Measurements from ENCODE around the gene HOXB1.

HOXB1 gene

DNA sequence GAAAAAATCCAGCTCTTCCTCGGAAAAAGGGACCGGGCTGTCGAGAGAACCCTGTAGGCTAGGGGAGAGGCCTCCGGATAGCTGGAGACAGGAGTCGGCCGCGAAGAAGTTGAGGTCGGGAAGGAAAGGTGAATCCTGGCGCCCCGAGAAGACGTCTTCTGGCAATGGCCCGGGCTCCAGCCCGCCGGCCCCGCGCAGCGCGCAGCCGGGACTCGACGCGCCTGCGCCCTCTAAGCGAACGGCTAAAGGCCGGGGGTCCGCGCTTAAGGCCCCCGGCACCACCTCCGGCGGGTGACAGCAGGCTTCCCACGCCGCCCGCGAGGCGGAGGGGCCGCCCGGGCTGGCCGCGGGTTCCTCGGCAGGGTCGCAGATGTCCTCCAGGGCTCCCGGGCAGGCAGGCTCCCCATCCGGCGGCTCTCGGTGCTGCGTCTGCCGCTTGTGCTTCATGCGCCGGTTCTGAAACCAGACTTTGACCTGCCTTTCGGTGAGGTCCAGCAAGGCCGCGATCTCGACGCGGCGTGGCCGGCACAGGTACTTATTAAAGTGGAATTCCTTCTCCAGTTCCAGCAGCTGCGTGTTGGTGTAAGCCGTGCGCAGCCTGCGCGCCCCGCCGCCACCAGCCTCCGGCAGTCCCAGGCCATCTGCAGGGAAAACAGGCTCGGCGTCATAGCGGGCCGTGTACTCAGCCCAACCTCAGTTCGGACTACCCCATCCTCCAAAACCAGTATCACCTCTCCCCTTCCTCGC lies 12.5 kb upstream of the HOXB1 start:
- Histone ChIP-seq H3K27me3 (peaks cover 100% of the 10 kb centered on the region), H3K9me3 (no peaks in the 10 kb centered on the region), H3K4me3 (ENCODE audit: low read depth in 1 of 2, low read length in 1 of 2) (no peak overlapping the region), H3K27ac (no peak overlapping the region), H3K36me3 (no peaks in the 10 kb centered on the region), H3K4me1 (ENCODE audit: control insufficient read depth in 1 of 2, insufficient read depth in 1 of 2, low read depth in 1 of 2, low read length in 1 of 2) (peaks cover 0 to 15% of the 10 kb centered on the region in 2 experiments)
- TF ChIP-seq, protein P1, sequence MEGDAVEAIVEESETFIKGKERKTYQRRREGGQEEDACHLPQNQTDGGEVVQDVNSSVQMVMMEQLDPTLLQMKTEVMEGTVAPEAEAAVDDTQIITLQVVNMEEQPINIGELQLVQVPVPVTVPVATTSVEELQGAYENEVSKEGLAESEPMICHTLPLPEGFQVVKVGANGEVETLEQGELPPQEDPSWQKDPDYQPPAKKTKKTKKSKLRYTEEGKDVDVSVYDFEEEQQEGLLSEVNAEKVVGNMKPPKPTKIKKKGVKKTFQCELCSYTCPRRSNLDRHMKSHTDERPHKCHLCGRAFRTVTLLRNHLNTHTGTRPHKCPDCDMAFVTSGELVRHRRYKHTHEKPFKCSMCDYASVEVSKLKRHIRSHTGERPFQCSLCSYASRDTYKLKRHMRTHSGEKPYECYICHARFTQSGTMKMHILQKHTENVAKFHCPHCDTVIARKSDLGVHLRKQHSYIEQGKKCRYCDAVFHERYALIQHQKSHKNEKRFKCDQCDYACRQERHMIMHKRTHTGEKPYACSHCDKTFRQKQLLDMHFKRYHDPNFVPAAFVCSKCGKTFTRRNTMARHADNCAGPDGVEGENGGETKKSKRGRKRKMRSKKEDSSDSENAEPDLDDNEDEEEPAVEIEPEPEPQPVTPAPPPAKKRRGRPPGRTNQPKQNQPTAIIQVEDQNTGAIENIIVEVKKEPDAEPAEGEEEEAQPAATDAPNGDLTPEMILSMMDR (IDR thresholded peaks at IDR 0.05), result no peak

DNA sequence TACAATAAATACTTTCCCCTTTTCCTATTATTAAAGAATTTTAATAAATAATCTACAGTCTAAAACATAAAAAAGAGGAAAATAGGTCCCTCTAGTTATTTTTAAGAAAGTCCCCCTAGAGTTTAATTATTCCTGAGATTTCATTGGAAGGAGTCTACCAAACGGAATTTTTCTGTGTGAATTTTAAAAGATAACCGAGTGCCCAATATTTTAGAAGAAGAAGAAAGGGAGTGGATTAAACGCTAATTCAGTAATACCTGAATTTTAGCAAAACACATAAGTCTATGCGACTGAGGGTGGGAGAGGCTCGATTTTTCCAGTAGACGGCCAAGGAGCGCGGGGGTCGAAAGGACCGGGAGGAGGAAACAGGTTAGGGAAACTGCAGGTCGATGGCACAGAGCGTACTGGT lies 11.9 kb upstream of the HOXB1 start:
- no peak overlapping the region for H3K4me3 ChIP-seq (ENCODE audit: low read depth in 1 of 2, low read length in 1 of 2)
- H3K4me1 ChIP-seq (ENCODE audit: control insufficient read depth in 1 of 2, insufficient read depth in 1 of 2, low read depth in 1 of 2, low read length in 1 of 2), result peaks cover 0 to 15% of the 10 kb centered on the region in 2 experiments
- H3K9me3 ChIP-seq, result no peaks in the 10 kb centered on the region
- H3K36me3 ChIP-seq, result no peaks in the 10 kb centered on the region
- peaks cover 100% of the 10 kb centered on the region for H3K27me3 ChIP-seq
- no peak overlapping the region for H3K27ac ChIP-seq
- TF ChIP-seq, protein P1 (IDR thresholded peaks at IDR 0.05), result no peak

DNA sequence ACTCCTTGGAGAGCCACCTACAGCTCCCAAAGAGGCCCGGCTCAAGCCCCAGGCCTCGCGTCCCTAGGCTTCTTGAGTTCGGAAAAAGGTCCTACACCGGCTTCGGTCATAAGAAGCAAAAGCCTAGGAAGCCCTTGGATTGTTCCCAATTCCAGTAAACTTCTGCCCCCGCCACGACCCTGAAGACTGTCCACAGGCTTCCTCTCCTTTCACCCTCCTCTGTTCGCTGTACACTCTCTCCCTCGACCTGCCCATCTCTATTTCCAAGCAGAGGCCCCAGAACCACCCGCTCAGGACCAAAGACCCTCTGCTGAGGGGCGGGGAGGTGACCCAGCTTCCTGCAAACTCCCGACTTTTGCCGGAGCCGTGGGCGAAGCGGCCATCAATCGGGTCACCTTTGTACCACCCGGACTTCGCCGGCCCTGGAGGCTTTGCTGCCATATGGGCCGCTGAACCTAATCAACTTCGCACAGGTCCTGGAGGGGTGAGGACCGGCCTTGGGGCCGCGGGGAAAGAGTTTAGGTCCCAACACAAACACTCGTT lies 11.4 kb upstream of the HOXB1 start:
- no peak overlapping the region for H3K27ac ChIP-seq
- peaks cover 100% of the 10 kb centered on the region for H3K27me3 ChIP-seq
- peaks cover 0 to 15% of the 10 kb centered on the region in 2 experiments for H3K4me1 ChIP-seq (ENCODE audit: control insufficient read depth in 1 of 2, insufficient read depth in 1 of 2, low read depth in 1 of 2, low read length in 1 of 2)
- no peak overlapping the region for H3K4me3 ChIP-seq (ENCODE audit: low read depth in 1 of 2, low read length in 1 of 2)
- H3K9me3 ChIP-seq, result no peaks in the 10 kb centered on the region
- TF ChIP-seq, protein P1 (IDR thresholded peaks at IDR 0.05), result no peak
- no peaks in the 10 kb centered on the region for H3K36me3 ChIP-seq

DNA sequence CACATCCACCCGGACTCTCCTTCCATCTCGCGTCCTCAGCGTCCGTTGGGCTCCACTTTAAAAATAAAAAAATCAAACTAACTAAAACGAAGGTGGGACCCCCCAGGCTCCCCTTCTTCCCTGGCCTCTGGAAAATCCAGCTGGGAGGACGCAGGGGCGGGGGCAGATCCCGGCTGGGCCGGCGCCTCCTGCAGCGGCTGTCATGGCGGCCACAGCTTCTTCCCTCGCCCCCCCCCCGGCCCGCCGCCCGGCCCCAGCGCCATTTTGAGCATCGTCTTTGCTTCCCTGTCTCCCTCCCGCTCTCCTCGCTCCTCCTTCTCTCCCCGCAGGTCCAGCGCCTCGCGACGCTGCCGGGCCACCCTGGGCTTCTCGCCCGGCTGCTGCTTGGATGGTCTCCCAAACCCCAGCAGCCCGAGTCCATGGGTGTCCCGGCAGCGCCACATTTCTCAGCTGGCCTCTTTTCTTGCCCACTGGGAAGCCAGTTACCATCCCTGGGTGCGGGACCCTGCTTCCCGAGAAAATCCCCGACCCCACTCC lies 10.8 kb upstream of the HOXB1 start:
- Histone ChIP-seq H3K27me3 (peaks cover 100% of the 10 kb centered on the region), H3K36me3 (no peaks in the 10 kb centered on the region), H3K27ac (no peak overlapping the region), H3K4me3 (ENCODE audit: low read depth in 1 of 2, low read length in 1 of 2) (peak overlapping the region in 1 of 2 experiments; percentile 24), H3K9me3 (no peaks in the 10 kb centered on the region), H3K4me1 (ENCODE audit: control insufficient read depth in 1 of 2, insufficient read depth in 1 of 2, low read depth in 1 of 2, low read length in 1 of 2) (peaks cover 0 to 15% of the 10 kb centered on the region in 2 experiments)
- TF ChIP-seq, protein P1 (IDR thresholded peaks at IDR 0.05), result no peak

DNA sequence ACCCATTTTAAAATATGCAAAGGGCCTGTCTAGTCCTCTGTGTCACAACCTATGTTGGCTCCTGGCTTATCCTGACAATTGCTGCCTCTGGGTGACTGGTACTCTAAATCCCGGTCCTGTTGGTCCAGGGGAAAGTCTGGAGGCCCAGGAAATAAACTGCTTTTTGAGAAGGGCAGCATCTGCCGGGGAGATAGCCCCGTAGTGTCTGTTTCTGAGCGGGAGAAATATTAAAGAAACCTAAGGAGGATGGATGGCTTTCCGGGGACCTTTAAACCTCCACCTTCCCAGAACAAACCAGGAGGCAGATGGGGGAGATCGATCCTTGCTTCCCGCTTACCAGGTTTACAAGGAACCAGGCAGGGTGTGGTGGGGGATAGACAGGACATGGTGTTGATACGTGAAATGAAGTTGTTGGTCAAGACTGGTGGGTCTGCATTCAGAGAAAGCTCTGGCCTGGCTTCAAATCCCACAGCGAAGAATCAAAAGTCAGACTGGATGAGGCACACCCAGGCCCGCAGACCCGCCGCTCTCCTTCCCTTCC lies 10.3 kb upstream of the HOXB1 start:
- Histone ChIP-seq H3K4me3 (ENCODE audit: low read depth in 1 of 2, low read length in 1 of 2) (peak overlapping the region in 1 of 2 experiments; percentile 24), H3K4me1 (ENCODE audit: control insufficient read depth in 1 of 2, insufficient read depth in 1 of 2, low read depth in 1 of 2, low read length in 1 of 2) (peaks cover 0 to 15% of the 10 kb centered on the region in 2 experiments), H3K27ac (no peak overlapping the region), H3K9me3 (no peaks in the 10 kb centered on the region), H3K36me3 (no peaks in the 10 kb centered on the region), H3K27me3 (peaks cover 99% of the 10 kb centered on the region)
- TF ChIP-seq, protein P1 (IDR thresholded peaks at IDR 0.05), result no peak
